Psoas muscle (tissue), 8 donors: ENCODE data around the gene ZNF316. TPM values are rescaled to one million over a fixed set of nuclear protein-coding genes. Genes with fewer than 3 reads are reported as not detected.

ENCODE experiments used
- ATAC-seq, 4 donors: fragments of 200-7000 bp; cut with Tn5 transposase; one replicate each; pipeline ENCODE4 v1.9.1; 2020; ENCODE audit warnings: moderate library complexity in 3 of 4, mild to moderate bottlenecking in 2 of 4
- DNase-seq, 2 donors: peaks; one replicate each; pipeline ENCODE4 v3.0.0-alpha.2; 2020
- H3K27ac ChIP-seq: fragments of 200-600 bp; one replicate; pipeline ENCODE4 v1.8.0; 2022
- H3K27me3 ChIP-seq, 3 donors: fragments of 200-600 bp in 1 of 3; one replicate each; pipeline versions ENCODE4 v1.6.1 to v1.8.0; 2013 to 2022; ENCODE audit warnings: low read length in 2 of 3, mild to moderate bottlenecking in 2 of 3, moderate library complexity in 1 of 3; ENCODE audit not compliant: insufficient read depth in 3 of 3
- H3K36me3 ChIP-seq, 2 donors: fragments of 200-600 bp in 1 of 2; one replicate each; pipeline versions ENCODE4 v1.6.1 to v1.8.0; 2013 to 2022; ENCODE audit warnings: low read depth in 1 of 2, mild to moderate bottlenecking in 1 of 2, moderate library complexity in 1 of 2; ENCODE audit not compliant: insufficient read depth in 1 of 2
- H3K4me1 ChIP-seq: fragments of 200-600 bp; one replicate; pipeline ENCODE4 v1.8.0; 2022
- H3K4me3 ChIP-seq: fragments of 200-600 bp; one replicate; pipeline ENCODE4 v1.8.0; 2022; ENCODE audit warnings: mild to moderate bottlenecking
- H3K9me3 ChIP-seq: fragments of 200-600 bp; one replicate; pipeline ENCODE4 v1.8.0; 2022
- WGBS, 3 donors: extraction: QIAGEN DNeasy Blood & Tissue Kit; methylation state at CpG; one replicate each; pipeline versions ENCODE4 v1.1.6 to v1.1.7; 2013; 5-methylcytosine and 5-hydroxymethylcytosine counted together
- intact Hi-C, 2 donors: fragments of 100-400 bp; cut with DNase I; formaldehyde crosslinking; loops; one replicate each; pipeline versions ENCODE4 v1.11.0 to v1.14.2; 2022
- polyA plus RNA-seq, 3 donors: library from polyadenylated mRNA; stranded (reverse); fragments of 200-250 nt; gene quantifications; one replicate each; pipeline ENCODE4 v1.2.3, GENCODE V29; 2013
- total RNA-seq, 4 donors: library from RNA; stranded (reverse); fragmentation: NEBNext Ultra II Directional in 2 of 4; extraction: Animal tissue kit (Norgen Biotek cat#: 25700) in 2 of 4; gene quantifications; one replicate each; pipeline versions ENCODE4 v1.2.1 to v1.2.4, GENCODE V29; 2021 to 2023
- TF ChIP-seq, protein P1 (sequence below): fragments of 200-600 bp; IDR thresholded peaks from one replicate; pipeline ENCODE4 v1.8.0; 2022; ENCODE audit warnings: antibody characterized with exemption
- donor health status: healthy with polysubstance abuse.
- donor health status: DM: no; HTN: no; CAD: no; lungs with moderate emphysema.
- donor health status: Bipolar disorder and iron deficiency.
- donor health status: healthy.
- donor health status: DM: yes; HTN: yes; CAD: no.
- donor health status: DM: no; HTN: no; CAD: no.
- donor health status: DM: no; HTN: no; CAD: no.
- donor health status: DM: yes; HTN: yes; CAD: no.

The ZNF316 gene
- total and polyA plus RNA-seq, 7 donors = 9.4 to 21.7 (median 16.8) TPM

DNA sequence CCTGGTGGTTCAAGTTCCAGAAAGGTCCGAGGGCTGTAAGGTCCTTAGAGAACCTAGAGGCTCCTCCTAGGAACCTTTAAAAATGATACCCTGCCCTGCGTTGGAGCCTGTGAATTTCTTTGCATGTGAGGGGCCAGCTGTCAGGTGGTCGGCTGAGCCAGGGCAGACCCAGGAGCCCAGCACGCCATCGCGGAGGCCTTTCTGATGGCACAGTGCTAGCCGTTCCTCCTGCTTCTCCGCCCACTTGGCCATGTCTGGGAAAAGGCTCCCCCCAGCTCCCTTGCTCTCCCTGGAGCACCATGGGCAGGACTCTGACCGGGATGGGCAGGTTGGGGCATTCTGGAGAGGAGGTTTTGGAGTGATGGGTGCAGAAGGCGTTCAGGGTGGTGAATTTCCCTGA is 7.6 kb downstream of the ZNF316 start:
- H3K4me3 ChIP-seq = no peak overlapping the region
- H3K36me3 ChIP-seq = peaks cover 7 to 81% of the 10 kb centered on the region in 2 donors
- no peaks in the 10 kb centered on the region for H3K27me3 ChIP-seq
- intact Hi-C loops = loop anchor here in 1 of 2 donors (10.0 kb wide), 1 partner anchor 80 kb away; no protein-coding TSS in a partner anchor
- H3K27ac ChIP-seq = no peak overlapping the region
- WGBS, 3 donors = 93 to 95% (median 93%) methylated on average over 10 of the region's 10 CpGs
- no peaks in the 10 kb centered on the region for H3K9me3 ChIP-seq
- ATAC-seq = no peak
- TF ChIP-seq, protein P1, sequence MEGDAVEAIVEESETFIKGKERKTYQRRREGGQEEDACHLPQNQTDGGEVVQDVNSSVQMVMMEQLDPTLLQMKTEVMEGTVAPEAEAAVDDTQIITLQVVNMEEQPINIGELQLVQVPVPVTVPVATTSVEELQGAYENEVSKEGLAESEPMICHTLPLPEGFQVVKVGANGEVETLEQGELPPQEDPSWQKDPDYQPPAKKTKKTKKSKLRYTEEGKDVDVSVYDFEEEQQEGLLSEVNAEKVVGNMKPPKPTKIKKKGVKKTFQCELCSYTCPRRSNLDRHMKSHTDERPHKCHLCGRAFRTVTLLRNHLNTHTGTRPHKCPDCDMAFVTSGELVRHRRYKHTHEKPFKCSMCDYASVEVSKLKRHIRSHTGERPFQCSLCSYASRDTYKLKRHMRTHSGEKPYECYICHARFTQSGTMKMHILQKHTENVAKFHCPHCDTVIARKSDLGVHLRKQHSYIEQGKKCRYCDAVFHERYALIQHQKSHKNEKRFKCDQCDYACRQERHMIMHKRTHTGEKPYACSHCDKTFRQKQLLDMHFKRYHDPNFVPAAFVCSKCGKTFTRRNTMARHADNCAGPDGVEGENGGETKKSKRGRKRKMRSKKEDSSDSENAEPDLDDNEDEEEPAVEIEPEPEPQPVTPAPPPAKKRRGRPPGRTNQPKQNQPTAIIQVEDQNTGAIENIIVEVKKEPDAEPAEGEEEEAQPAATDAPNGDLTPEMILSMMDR = no peak
- H3K4me1 ChIP-seq = no peaks in the 10 kb centered on the region
- DNase-seq = no peak

DNA sequence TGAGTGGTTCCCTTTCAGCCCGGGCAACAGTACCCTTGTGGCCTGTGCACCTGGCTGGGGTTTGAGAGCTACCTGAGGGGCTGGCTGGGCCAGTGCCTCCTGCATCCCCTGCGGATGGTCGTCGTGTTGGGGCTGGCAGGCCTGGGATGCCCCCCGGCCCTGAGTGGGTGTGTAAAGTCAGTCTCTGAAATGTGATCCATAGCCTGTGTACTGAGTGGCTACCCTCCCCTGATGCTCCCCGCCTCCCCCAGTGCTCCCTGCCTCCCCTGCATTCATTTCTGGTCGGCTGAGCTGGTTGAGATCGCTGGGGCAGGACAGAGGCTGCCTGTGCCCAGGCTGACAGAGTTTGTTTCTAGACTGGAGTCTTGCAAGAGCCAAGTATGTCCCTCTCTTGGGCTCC is 9.3 kb downstream of the ZNF316 start:
- peaks cover 7 to 88% of the 10 kb centered on the region in 2 donors for H3K36me3 ChIP-seq
- no peak for DNase-seq

DNA sequence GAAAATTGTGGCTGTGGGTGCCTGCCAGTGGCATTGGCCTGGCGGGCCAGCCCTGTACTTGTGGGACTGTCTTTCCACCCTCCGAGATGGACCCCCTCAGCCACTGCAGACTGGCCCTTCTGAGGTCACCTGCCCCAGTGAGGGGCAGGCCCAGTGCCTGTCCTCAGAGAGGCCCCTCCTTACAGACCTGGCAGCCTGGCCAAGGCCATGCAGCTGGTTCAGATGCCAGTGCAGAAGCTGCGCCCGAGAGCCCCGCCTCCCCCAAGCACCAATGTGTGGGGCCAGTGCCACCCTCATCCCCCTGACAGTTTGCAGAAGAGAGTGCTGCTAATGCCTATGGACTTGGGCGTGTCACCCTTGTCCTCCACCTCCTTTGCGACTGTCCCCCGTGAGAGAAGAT is 10.0 kb downstream of the ZNF316 start:
- H3K27ac ChIP-seq = no peak overlapping the region
- no peaks in the 10 kb centered on the region for H3K4me1 ChIP-seq
- no peak for DNase-seq
- peak in 3 of 4 donors; percentile 23 to 39 (median 30) for ATAC-seq
- intact Hi-C loops = loop anchor here in 1 of 2 donors (10.0 kb wide), 1 partner anchor 78 kb away; no protein-coding TSS in a partner anchor
- WGBS, 3 donors = 48 to 63% (median 53%) methylated on average over 8 of the region's 8 CpGs
- TF ChIP-seq, protein P1 = no peak
- H3K36me3 ChIP-seq = peaks cover 8 to 88% of the 10 kb centered on the region in 2 donors
- H3K4me3 ChIP-seq = no peak overlapping the region
- H3K27me3 ChIP-seq = no peaks in the 10 kb centered on the region
- H3K9me3 ChIP-seq = no peaks in the 10 kb centered on the region

More for the DNA sequence above, 9.3 kb downstream of the ZNF316 start:
- TF ChIP-seq, protein P1 = no peak
- Histone ChIP-seq H3K4me3 (no peak overlapping the region), H3K9me3 (no peaks in the 10 kb centered on the region), H3K27me3 (no peaks in the 10 kb centered on the region), H3K4me1 (no peaks in the 10 kb centered on the region), H3K27ac (no peak overlapping the region)
- no peak for ATAC-seq
- intact Hi-C loops = loop anchor here in 1 of 2 donors (10.0 kb wide), 1 partner anchor 78 kb away; no protein-coding TSS in a partner anchor
- WGBS, 3 donors = 65 to 74% (median 74%) methylated on average over 8 of the region's 8 CpGs

DNA sequence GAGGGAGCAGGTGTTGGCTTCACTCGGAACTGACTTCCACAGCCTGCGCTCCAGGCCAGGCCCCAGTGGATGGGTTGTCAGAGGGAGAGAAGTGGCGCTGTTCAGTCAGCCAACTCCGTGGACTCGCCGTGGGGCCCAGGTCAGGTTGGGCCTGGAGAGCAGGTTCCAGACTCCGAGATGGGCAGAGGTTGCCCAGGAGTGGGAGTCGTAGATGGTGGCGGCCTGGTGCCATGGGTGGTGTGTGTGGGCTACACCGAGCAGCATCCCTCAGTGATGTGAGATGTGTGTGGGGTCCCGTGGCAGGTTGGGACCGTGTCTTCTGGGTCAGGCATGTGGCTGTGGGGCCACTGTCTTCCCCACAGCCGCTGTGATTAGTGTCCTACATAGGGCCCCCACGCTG is 10.4 kb downstream of the ZNF316 start:
- ATAC-seq = no peak
- H3K36me3 ChIP-seq = peaks cover 12 to 89% of the 10 kb centered on the region in 2 donors
- H3K4me3 ChIP-seq = no peak overlapping the region
- TF ChIP-seq, protein P1 = no peak
- no peaks in the 10 kb centered on the region for H3K9me3 ChIP-seq
- no peaks in the 10 kb centered on the region for H3K4me1 ChIP-seq
- WGBS, 3 donors = 86 to 88% (median 86%) methylated on average over 14 of the region's 14 CpGs
- DNase-seq = no peak
- H3K27me3 ChIP-seq = no peaks in the 10 kb centered on the region
- no peak overlapping the region for H3K27ac ChIP-seq
- intact Hi-C loops = loop anchor here in 1 of 2 donors (10.0 kb wide), 1 partner anchor 77 kb away; no protein-coding TSS in a partner anchor
